HepG2 (cell line): ENCODE data around the gene RGCC. TPM values are rescaled to one million over a fixed set of nuclear protein-coding genes. Genes with fewer than 3 reads are reported as not detected.

Experiments used
- ATAC-seq: fragments of 200-7000 bp; cut with Tn5 transposase; 3 replicates; pipeline ENCODE4 v1.9.1; 2020; ENCODE audit warnings: mild to moderate bottlenecking, moderate library complexity
- BruUV-seq: library from RNA; stranded (reverse); fragments of 400-500 nt; replicated peaks from 2 replicates; lab custom pipeline; 2021; lab: Mats Ljungman, UMichigan
- CTCF ChIA-PET: fragments of 300-600 bp; formaldehyde crosslinking; extraction: SDS; loops from one replicate; lab custom pipeline; 2021; ENCODE audit warnings: low total read pairs, inconsistent platforms, low intra/inter-chr PET ratio; lab: Yijun Ruan, JAX
- POLR2A ChIA-PET: fragments of 350-600 bp; sonication (Branson Sonifier 250); formaldehyde crosslinking; loops from one replicate; lab custom pipeline; 2020; ENCODE audit warnings: antibody characterized with exemption, inconsistent platforms; lab: Yijun Ruan, JAX
- DNase-seq: peaks from one replicate; pipeline ENCODE4 v3.0.0-alpha.2; 2015; ENCODE audit warnings: low spot score
- FAIRE-seq: peaks from 3 replicates; lab custom pipeline; 2011; peaks lifted over from hg19 to GRCh38; lab: Jason Lieb, UNC
- H2AFZ ChIP-seq: one replicate; pipeline ENCODE4 v1.6.1; 2011; ENCODE audit warnings: low read length, inconsistent platforms
- H3K27ac ChIP-seq: fragments of 300-600 bp; 3 replicates; pipeline ENCODE4 v1.8.0; 2011; ENCODE audit warnings: mixed run types, mild to moderate bottlenecking, mixed read lengths, low read length, inconsistent platforms; ENCODE audit not compliant: insufficient read depth; ENCODE audit errors: extremely low read length
- H3K27me3 ChIP-seq, 2 experiments: fragments of 200-600 bp in 1 of 2; 2 replicates in 1 of 2; 3 replicates in 1 of 2; pipeline versions ENCODE4 v1.6.0 to v1.8.0; 2011; ENCODE audit warnings: low read length in 2 of 2, mild to moderate bottlenecking in 2 of 2, moderate library complexity in 2 of 2, inconsistent platforms in 1 of 2; ENCODE audit not compliant: insufficient read depth in 2 of 2, control insufficient read depth in 1 of 2
- H3K36me3 ChIP-seq, 2 experiments: fragments of 200-600 bp in 1 of 2; replicated peaks in 1 of 2; 2 replicates in 1 of 2; 3 replicates in 1 of 2; pipeline versions ENCODE4 v1.5.1 to v1.8.0; 2011; ENCODE audit warnings: low read length in 2 of 2, inconsistent platforms in 1 of 2; ENCODE audit not compliant: insufficient read depth in 2 of 2, control insufficient read depth in 1 of 2
- H3K4me1 ChIP-seq: 2 replicates; pipeline ENCODE4 v1.5.1; 2012; ENCODE audit warnings: low read length, inconsistent platforms; ENCODE audit not compliant: insufficient read depth
- H3K4me2 ChIP-seq: 2 replicates; pipeline ENCODE4 v1.6.0; 2011; ENCODE audit warnings: low read depth, low read length, inconsistent platforms
- H3K4me3 ChIP-seq, 3 experiments: fragments of 200-600 bp in 1 of 3; sonication (generic), shearing (Covaris generic) in 1 of 3; replicated peaks in 1 of 3; 2 replicates each; pipeline ENCODE4 v1.5.1; 2011 to 2016; ENCODE audit warnings: low read length in 3 of 3, inconsistent platforms in 2 of 3, low read depth in 2 of 3, mild to moderate bottlenecking in 2 of 3, control low read depth in 1 of 3, mixed read lengths in 1 of 3; ENCODE audit not compliant: insufficient read depth in 1 of 3
- H3K79me2 ChIP-seq: one replicate; pipeline ENCODE4 v1.6.1; 2011; ENCODE audit warnings: low read length, inconsistent platforms; ENCODE audit not compliant: insufficient read depth
- H3K9ac ChIP-seq: 2 replicates; pipeline ENCODE4 v1.6.0; 2011; ENCODE audit warnings: mild to moderate bottlenecking, low read depth, low read length, inconsistent platforms; ENCODE audit not compliant: insufficient read depth
- H3K9me3 ChIP-seq: 2 replicates; pipeline ENCODE4 v1.5.1; 2012; ENCODE audit warnings: mild to moderate bottlenecking, low read length
- H4K20me1 ChIP-seq: 2 replicates; pipeline ENCODE4 v1.6.0; 2011; ENCODE audit warnings: inconsistent platforms, mild to moderate bottlenecking, low read length, moderate library complexity; ENCODE audit not compliant: insufficient read depth
- ARNTL ChIP-seq: sonication (generic); formaldehyde crosslinking; IDR thresholded peaks from 2 replicates; pipeline ENCODE4 v1.4.0; 2020; ENCODE audit warnings: mild to moderate bottlenecking, missing genetic modification reagents
- CENPT ChIP-seq: sonication (generic); formaldehyde crosslinking; IDR thresholded peaks from 2 replicates; pipeline ENCODE4 v1.8.0; 2022; ENCODE audit warnings: low read depth, mild to moderate bottlenecking, moderate library complexity, missing genetic modification reagents
- EHMT2 ChIP-seq: fragments of 200-600 bp; sonication (generic); IDR thresholded peaks from 2 replicates; pipeline ENCODE4 v1.7.0; 2017; ENCODE audit warnings: antibody characterized with exemption, low read depth, low read length, borderline replicate concordance
- ELF3 ChIP-seq: IDR thresholded peaks from 2 replicates; pipeline ENCODE4 v1.6.1; 2016; ENCODE audit warnings: missing genetic modification reagents, missing compliant biosample characterization
- GFI1 ChIP-seq: sonication (generic); formaldehyde crosslinking; IDR thresholded peaks from 2 replicates; pipeline ENCODE4 v1.5.0; 2020; ENCODE audit warnings: missing genetic modification reagents, mild to moderate bottlenecking, borderline replicate concordance
- HOXD1 ChIP-seq: sonication (generic); formaldehyde crosslinking; IDR thresholded peaks from 2 replicates; pipeline ENCODE4 v1.5.0; 2020; ENCODE audit warnings: missing genetic modification reagents
- POLR2G ChIP-seq: fragments of 200-400 bp; formaldehyde crosslinking; IDR thresholded peaks from 2 replicates; pipeline ENCODE4 v1.6.1; 2018; ENCODE audit warnings: mild to moderate bottlenecking, low read depth, low read length, moderate library complexity
- RBFOX2 ChIP-seq: fragments of 200-400 bp; formaldehyde crosslinking; IDR thresholded peaks from 2 replicates; pipeline ENCODE4 v1.6.1; 2017; ENCODE audit warnings: low read depth, mild to moderate bottlenecking, low read length
- SKI ChIP-seq: fragments of 450-650 bp; IDR thresholded peaks from one replicate; pipeline ENCODE4 v1.6.1; 2018; ENCODE audit warnings: mild to moderate bottlenecking; ENCODE audit not compliant: partially characterized antibody
- ZNF782 ChIP-seq: sonication (generic); formaldehyde crosslinking; IDR thresholded peaks from 2 replicates; pipeline ENCODE4 v1.4.0; 2020; ENCODE audit warnings: missing genetic modification reagents, mild to moderate bottlenecking, borderline replicate concordance
- ZNF879 ChIP-seq: sonication (generic); formaldehyde crosslinking; IDR thresholded peaks from 2 replicates; pipeline ENCODE4 v1.8.1; 2023; ENCODE audit warnings: missing genetic modification reagents
- WGBS: methylation state at CpG from one replicate; pipeline ENCODE4 v1.1.6; 2017; ENCODE audit warnings: low lambda C conversion rate; 5-methylcytosine and 5-hydroxymethylcytosine counted together
- in situ Hi-C: cut with HindIII; loops from 2 replicates; pipeline ENCODE4 v1.10.0; 2017; ENCODE audit warnings: low pct_unique_long_range_greater_than_20kb; ENCODE audit not compliant: extremely low pct_ligation_motif_present
- intact Hi-C: fragments of 100-400 bp; cut with micrococcal nuclease; formaldehyde crosslinking; loops from one replicate; pipeline ENCODE4 v1.10.0; 2022; ENCODE audit not compliant: unreplicated experiment
- polyA plus RNA-seq, 8 experiments: library from polyadenylated mRNA; depleted of rRNA in 3 of 8; stranded (reverse) in 7 of 8; unstranded in 1 of 8; fragments of >200 nt; fragmentation: Illumina TruSeq in 4 of 8; extraction: Trizol in 4 of 8; gene quantifications; 2 replicates each; pipeline versions ENCODE4 v1.2.1 to v1.2.3, GENCODE V29; 2011 to 2016; ENCODE audit warnings: low read depth in 4 of 8, missing spikeins in 1 of 8, mixed read lengths in 1 of 8; ENCODE audit not compliant: insufficient read depth in 1 of 8
- total RNA-seq, 5 experiments: library from RNA; depleted of rRNA; stranded (reverse); fragments of >200 nt; fragmentation: Illumina TruSeq; extraction: Trizol; gene quantifications; 2 replicates each; pipeline ENCODE4 v1.2.3, GENCODE V29; 2016; ENCODE audit warnings: low read depth in 1 of 5
- TF ChIP-seq, protein P1 (sequence below): sonication (generic); formaldehyde crosslinking; IDR thresholded peaks from 2 replicates; pipeline ENCODE4; 2020; ENCODE audit warnings: missing genetic modification reagents, mild to moderate bottlenecking, borderline replicate concordance
- TF ChIP-seq, protein P2 (sequence below): sonication (generic); formaldehyde crosslinking; IDR thresholded peaks from 2 replicates; pipeline ENCODE4 v1.5.0; 2020; ENCODE audit warnings: missing genetic modification reagents
- TF ChIP-seq, protein P3 (sequence below): sonication (generic); formaldehyde crosslinking; IDR thresholded peaks from 2 replicates; pipeline ENCODE4 v1.4.0; 2020; ENCODE audit warnings: missing genetic modification reagents

Gene RGCC
- total and polyA plus RNA-seq, 2 of the 13 experiments (the other 11 are each of a cell fraction or from before 2014, with no cell fraction given), result 0.20 to 8.4 TPM

DNA sequence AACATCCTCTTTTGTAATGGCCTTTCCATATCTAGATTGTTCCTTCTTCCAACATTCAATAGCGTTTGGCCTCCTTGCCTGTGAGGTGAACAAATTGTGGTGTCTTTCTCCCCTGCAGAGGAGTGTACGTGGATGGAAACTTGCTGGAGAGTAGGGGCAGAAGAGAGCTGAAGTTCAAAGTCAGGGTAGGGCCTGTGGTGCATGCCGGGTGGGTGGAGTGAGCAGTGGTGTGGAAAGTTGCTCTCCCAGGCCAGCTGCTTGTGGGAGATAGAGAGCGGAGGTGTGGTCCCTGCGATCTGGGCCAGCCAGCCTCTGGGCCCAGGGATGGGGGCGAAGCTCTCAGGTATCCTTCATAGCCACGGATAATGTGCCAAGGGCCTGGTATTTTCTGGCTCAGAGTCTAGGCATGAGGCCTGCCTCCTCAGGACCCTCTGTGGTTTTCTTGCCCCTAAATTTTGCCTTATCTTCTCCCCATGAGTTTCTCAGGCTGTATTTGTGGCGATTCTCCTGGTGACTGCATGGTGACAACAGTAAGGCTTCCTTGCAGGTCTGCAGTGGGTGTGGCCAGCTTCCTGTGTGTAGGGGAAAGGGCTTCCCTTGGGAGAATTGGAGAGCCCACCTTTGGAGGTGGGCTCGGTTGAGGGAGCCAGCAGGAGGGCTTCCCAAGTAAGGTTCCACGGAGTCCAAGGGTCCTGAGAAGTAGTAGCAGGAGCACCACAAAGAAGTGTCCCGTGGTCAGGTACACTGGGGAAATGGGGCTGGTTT is 6.7 kb downstream of the RGCC start:
- H3K9me3 ChIP-seq, result no peaks in the 10 kb centered on the region
- no peak for TF ChIP-seq ARNTL (CRISPR knock-in tag)
- no peak for TF ChIP-seq CENPT (CRISPR knock-in tag)
- TF ChIP-seq, protein P1, sequence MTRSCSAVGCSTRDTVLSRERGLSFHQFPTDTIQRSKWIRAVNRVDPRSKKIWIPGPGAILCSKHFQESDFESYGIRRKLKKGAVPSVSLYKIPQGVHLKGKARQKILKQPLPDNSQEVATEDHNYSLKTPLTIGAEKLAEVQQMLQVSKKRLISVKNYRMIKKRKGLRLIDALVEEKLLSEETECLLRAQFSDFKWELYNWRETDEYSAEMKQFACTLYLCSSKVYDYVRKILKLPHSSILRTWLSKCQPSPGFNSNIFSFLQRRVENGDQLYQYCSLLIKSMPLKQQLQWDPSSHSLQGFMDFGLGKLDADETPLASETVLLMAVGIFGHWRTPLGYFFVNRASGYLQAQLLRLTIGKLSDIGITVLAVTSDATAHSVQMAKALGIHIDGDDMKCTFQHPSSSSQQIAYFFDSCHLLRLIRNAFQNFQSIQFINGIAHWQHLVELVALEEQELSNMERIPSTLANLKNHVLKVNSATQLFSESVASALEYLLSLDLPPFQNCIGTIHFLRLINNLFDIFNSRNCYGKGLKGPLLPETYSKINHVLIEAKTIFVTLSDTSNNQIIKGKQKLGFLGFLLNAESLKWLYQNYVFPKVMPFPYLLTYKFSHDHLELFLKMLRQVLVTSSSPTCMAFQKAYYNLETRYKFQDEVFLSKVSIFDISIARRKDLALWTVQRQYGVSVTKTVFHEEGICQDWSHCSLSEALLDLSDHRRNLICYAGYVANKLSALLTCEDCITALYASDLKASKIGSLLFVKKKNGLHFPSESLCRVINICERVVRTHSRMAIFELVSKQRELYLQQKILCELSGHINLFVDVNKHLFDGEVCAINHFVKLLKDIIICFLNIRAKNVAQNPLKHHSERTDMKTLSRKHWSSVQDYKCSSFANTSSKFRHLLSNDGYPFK (CRISPR knock-in tag), result no peak
- no peak for TF ChIP-seq RBFOX2
- TF ChIP-seq POLR2G, result no peak
- no peak for TF ChIP-seq ZNF782 (CRISPR knock-in tag)
- no peak for TF ChIP-seq EHMT2
- TF ChIP-seq, protein P2, sequence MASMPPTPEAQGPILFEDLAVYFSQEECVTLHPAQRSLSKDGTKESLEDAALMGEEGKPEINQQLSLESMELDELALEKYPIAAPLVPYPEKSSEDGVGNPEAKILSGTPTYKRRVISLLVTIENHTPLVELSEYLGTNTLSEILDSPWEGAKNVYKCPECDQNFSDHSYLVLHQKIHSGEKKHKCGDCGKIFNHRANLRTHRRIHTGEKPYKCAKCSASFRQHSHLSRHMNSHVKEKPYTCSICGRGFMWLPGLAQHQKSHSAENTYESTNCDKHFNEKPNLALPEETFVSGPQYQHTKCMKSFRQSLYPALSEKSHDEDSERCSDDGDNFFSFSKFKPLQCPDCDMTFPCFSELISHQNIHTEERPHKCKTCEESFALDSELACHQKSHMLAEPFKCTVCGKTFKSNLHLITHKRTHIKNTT (CRISPR knock-in tag), result no peak
- TF ChIP-seq ELF3, result no peak
- TF ChIP-seq ZNF879 (CRISPR knock-in tag), result no peak
- TF ChIP-seq GFI1 (CRISPR knock-in tag), result no peak
- TF ChIP-seq, protein P3, sequence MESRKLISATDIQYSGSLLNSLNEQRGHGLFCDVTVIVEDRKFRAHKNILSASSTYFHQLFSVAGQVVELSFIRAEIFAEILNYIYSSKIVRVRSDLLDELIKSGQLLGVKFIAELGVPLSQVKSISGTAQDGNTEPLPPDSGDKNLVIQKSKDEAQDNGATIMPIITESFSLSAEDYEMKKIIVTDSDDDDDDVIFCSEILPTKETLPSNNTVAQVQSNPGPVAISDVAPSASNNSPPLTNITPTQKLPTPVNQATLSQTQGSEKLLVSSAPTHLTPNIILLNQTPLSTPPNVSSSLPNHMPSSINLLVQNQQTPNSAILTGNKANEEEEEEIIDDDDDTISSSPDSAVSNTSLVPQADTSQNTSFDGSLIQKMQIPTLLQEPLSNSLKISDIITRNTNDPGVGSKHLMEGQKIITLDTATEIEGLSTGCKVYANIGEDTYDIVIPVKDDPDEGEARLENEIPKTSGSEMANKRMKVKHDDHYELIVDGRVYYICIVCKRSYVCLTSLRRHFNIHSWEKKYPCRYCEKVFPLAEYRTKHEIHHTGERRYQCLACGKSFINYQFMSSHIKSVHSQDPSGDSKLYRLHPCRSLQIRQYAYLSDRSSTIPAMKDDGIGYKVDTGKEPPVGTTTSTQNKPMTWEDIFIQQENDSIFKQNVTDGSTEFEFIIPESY, result no peak
- no peak for TF ChIP-seq SKI
- TF ChIP-seq HOXD1 (CRISPR knock-in tag), result no peak
- TF ChIP-seq, all 625 proteins: peak for 0
- no peak overlapping the region for H3K27ac ChIP-seq
- DNase-seq, result no peak
- H3K27me3 ChIP-seq, result no peaks in the 10 kb centered on the region
- H3K4me2 ChIP-seq, result no peak overlapping the region
- in situ Hi-C loops (no loop called here), intact Hi-C loops (no loop called here)
- ATAC-seq, result no peak
- no TSS peak for BruUV-seq
- ChIA-PET CTCF (no interaction called here), POLR2A (no interaction called here)
- no peaks in the 10 kb centered on the region for H4K20me1 ChIP-seq
- H2AFZ ChIP-seq, result no peak overlapping the region
- no peaks in the 10 kb centered on the region for H3K4me1 ChIP-seq
- H3K9ac ChIP-seq, result no peak overlapping the region
- H3K4me3 ChIP-seq, result no peak overlapping the region
- no peaks in the 10 kb centered on the region for H3K79me2 ChIP-seq
- 87% methylated on average over 10 of the region's 11 CpGs for WGBS
- FAIRE-seq, result no peak
- peaks cover 0 to 1% of the 10 kb centered on the region in 2 experiments; a peak in 1 of 5 replicates for H3K36me3 ChIP-seq
